Stomach (tissue), 9 donors: Measurements from ENCODE around the gene HSPA12A. TPM values are rescaled to one million over a fixed set of nuclear protein-coding genes. Genes with fewer than 3 reads are reported as not detected.

Experiments
- DNase-seq, 2 donors: peaks; one replicate each; pipeline versions ENCODE4 v3.0.0 to v3.0.0-alpha.2; 2013 to 2019
- H3K27ac ChIP-seq, 5 donors: fragments of 200-600 bp in 4 of 5; sonication (generic) in 4 of 5; one replicate each; pipeline ENCODE4 v1.5.1; 2013 to 2019; ENCODE audit warnings: mild to moderate bottlenecking in 1 of 5, moderate library complexity in 1 of 5
- H3K27me3 ChIP-seq, 3 donors: fragments of 200-600 bp; sonication (generic); one replicate each; pipeline ENCODE4 v1.5.1; 2017 to 2019; ENCODE audit warnings: mixed run types in 1 of 3
- H3K36me3 ChIP-seq, 4 donors: fragments of 200-600 bp; sonication (generic); 1 replicate in 3 of 4; 2 replicates in 1 of 4; pipeline ENCODE4 v1.5.1; 2016 to 2019
- H3K4me1 ChIP-seq, 4 donors: fragments of 200-600 bp; sonication (generic); one replicate each; pipeline ENCODE4 v1.5.1; 2016 to 2019
- H3K4me3 ChIP-seq, 4 donors: fragments of 200-600 bp; sonication (generic) in 3 of 4; one replicate each; pipeline ENCODE4 v1.5.1; 2016 to 2019; ENCODE audit warnings: mild to moderate bottlenecking in 1 of 4
- H3K9me3 ChIP-seq, 4 donors: fragments of 200-600 bp; sonication (generic); one replicate each; pipeline ENCODE4 v1.5.1; 2016 to 2019
- EP300 ChIP-seq: sonication (generic); formaldehyde crosslinking; IDR thresholded peaks from one replicate; pipeline ENCODE4 v1.6.1; 2017; ENCODE audit warnings: antibody characterized with exemption
- POLR2A ChIP-seq, 4 donors: fragments of 450-650 bp; IDR thresholded peaks; one replicate each; pipeline ENCODE4 v1.6.1; 2016; ENCODE audit warnings: antibody characterized with exemption in 4 of 4, control low read depth in 2 of 4, mild to moderate bottlenecking in 1 of 4, moderate library complexity in 1 of 4
- POLR2AphosphoS5 ChIP-seq, 3 donors: sonication (generic); formaldehyde crosslinking; IDR thresholded peaks; one replicate each; pipeline ENCODE4 v1.6.1; 2016; ENCODE audit warnings: antibody characterized with exemption in 3 of 3
- WGBS, 5 donors: extraction: QIAGEN DNeasy Blood & Tissue Kit in 3 of 5; methylation state at CpG; one replicate each; pipeline versions ENCODE4 v1.1.5 to v1.1.7; 2013 to 2018; 5-methylcytosine and 5-hydroxymethylcytosine counted together
- intact Hi-C: fragments of 100-400 bp; cut with DNase I; formaldehyde crosslinking; loops from one replicate; pipeline ENCODE4 v1.15.1; 2023; ENCODE audit warnings: low total_unique reads
- polyA plus RNA-seq, 3 donors: library from polyadenylated mRNA; stranded (reverse); fragments of 200-250 nt; gene quantifications; one replicate each; pipeline ENCODE4 v1.2.3, GENCODE V29; 2013
- total RNA-seq, 5 donors: library from RNA; depleted of rRNA; stranded (reverse); fragments of >200 nt; gene quantifications; one replicate each; pipeline versions ENCODE4 v1.1.0 to v1.2.3, GENCODE V29; 2014 to 2016
- TF ChIP-seq, protein P1 (sequence below), 7 experiments: fragments of 450-650 bp in 4 of 7; fragments of 200-600 bp in 3 of 7; sonication (generic) in 3 of 7; IDR thresholded peaks; one replicate each; pipeline ENCODE4 v1.5.1; 2016 to 2019; ENCODE audit warnings: antibody characterized with exemption in 7 of 7, control low read depth in 2 of 7, mild to moderate bottlenecking in 1 of 7
- donor health status: healthy with polysubstance abuse.
- donor health status: Bipolar disorder and iron deficiency.
- donor health status: healthy.

The HSPA12A gene
- total and polyA plus RNA-seq, 8 donors, result 2.0 to 25.5 (median 4.1) TPM

DNA sequence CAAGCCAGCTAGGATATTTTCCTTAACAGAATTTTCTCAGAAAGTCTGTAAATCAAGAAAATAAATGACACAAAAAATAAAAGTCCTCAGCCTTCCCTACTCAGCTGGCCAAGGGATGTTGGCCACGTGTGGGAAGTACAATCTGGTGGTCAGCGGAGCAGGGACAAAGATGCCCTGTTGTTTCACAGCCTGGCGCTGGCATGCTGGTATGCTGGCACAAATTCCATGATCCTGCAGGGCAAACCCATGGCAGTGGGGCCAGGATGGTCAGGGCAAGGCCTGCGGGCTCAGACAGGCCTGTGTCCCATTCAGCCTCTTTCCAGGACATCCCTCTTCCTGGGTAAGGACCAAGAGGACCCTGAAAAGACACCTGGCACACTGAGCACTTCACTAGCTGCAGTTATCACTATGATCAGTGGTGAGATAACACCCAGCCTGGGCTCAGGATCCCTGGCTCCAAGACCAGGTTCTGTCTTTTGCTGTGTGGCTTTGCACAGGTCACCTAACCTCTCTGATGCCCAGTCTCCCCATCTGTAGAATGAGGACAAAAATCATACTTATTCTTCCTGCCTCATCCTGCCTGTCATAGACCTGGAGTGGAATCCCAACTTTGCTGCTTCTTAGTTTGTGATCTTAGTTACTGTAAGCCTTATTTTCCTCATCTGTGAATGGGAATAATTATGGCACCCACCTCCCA is 10.8 kb upstream of the HSPA12A start:
- TF ChIP-seq, protein P1, sequence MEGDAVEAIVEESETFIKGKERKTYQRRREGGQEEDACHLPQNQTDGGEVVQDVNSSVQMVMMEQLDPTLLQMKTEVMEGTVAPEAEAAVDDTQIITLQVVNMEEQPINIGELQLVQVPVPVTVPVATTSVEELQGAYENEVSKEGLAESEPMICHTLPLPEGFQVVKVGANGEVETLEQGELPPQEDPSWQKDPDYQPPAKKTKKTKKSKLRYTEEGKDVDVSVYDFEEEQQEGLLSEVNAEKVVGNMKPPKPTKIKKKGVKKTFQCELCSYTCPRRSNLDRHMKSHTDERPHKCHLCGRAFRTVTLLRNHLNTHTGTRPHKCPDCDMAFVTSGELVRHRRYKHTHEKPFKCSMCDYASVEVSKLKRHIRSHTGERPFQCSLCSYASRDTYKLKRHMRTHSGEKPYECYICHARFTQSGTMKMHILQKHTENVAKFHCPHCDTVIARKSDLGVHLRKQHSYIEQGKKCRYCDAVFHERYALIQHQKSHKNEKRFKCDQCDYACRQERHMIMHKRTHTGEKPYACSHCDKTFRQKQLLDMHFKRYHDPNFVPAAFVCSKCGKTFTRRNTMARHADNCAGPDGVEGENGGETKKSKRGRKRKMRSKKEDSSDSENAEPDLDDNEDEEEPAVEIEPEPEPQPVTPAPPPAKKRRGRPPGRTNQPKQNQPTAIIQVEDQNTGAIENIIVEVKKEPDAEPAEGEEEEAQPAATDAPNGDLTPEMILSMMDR (IDR thresholded peaks at IDR 0.05), result no peak
- no peak for TF ChIP-seq POLR2AphosphoS5 (IDR thresholded peaks at IDR 0.05)
- Histone ChIP-seq H3K27ac (no peak overlapping the region), H3K36me3 (no peaks in the 10 kb centered on the region), H3K27me3 (peaks cover 0 to 6% (median 0%) of the 10 kb centered on the region in 3 donors), H3K4me1 (peaks cover 0 to 11% (median 1%) of the 10 kb centered on the region in 4 donors), H3K4me3 (no peak overlapping the region), H3K9me3 (no peaks in the 10 kb centered on the region)
- intact Hi-C loops, result no loop called here
- WGBS, 5 donors, result 71 to 90% (median 89%) methylated on average over 4 of the region's 4 CpGs
- no peak for DNase-seq

DNA sequence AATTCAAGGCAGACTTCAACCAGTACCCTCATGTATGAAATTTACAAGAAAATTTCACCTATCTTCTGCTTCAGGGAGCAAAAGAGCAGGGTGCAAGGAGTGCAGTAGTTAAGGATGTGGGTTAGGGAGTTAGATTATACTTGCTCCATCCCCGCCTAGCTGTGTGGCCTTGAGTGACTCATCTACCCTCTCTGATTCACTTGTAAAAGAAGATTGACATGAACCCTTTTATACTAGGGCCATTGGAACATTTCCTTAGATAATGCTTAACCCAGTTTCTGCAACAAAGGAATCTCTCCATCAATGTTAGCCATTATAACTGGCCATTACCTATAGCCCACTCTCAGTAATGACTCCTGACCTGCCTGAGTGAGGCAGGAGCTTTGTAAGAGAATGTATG is 10.2 kb upstream of the HSPA12A start:
- Histone ChIP-seq H3K27me3 (peaks cover 0 to 6% (median 0%) of the 10 kb centered on the region in 3 donors), H3K36me3 (no peaks in the 10 kb centered on the region), H3K27ac (no peak overlapping the region), H3K9me3 (no peaks in the 10 kb centered on the region), H3K4me3 (no peak overlapping the region), H3K4me1 (peaks cover 0 to 11% (median 2%) of the 10 kb centered on the region in 4 donors)
- 71 to 92% (median 86%) methylated on average over 1 of the region's 1 CpG for WGBS, 5 donors
- TF ChIP-seq POLR2A (IDR thresholded peaks at IDR 0.05), result no peak
- no peak for TF ChIP-seq EP300
- TF ChIP-seq, protein P1 (IDR thresholded peaks at IDR 0.05), result no peak
- no peak for TF ChIP-seq POLR2AphosphoS5 (IDR thresholded peaks at IDR 0.05)
- intact Hi-C loops, result no loop called here
- no peak for DNase-seq

DNA sequence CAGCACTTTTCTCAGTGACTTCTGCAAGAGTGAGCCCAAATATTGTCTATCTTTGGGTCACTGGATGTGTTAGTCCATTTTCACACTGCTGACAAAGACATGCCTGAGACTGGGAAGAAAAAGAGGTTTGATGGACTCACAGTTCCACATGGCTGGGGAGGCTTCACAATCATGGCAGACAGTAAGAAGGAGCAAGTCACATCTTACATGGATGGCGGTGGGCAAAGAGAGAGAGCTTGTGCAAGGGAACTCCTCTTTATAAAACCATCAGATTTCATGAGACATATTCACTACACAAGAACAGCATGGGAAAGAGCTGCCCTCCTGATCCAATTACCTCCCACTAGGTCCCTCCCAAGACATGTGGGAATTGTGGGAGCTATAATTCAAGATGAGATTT is 6.1 kb upstream of the HSPA12A start:
- TF ChIP-seq POLR2AphosphoS5 (IDR thresholded peaks at IDR 0.05) (no peak), POLR2A (IDR thresholded peaks at IDR 0.05) (no peak), EP300 (no peak)
- TF ChIP-seq, protein P1 (IDR thresholded peaks at IDR 0.05), result no peak
- H3K9me3 ChIP-seq, result no peaks in the 10 kb centered on the region
- intact Hi-C loops, result no loop called here
- H3K4me1 ChIP-seq, result peaks cover 0 to 7% (median under 1%) of the 10 kb centered on the region in 4 donors
- no peaks in the 10 kb centered on the region for H3K36me3 ChIP-seq
- H3K4me3 ChIP-seq, result no peak overlapping the region
- no peak for DNase-seq
- WGBS, 5 donors, result 88 to 98% (median 94%) methylated on average over 1 of the region's 1 CpG
- peaks cover 0 to 20% (median 0%) of the 10 kb centered on the region in 3 donors for H3K27me3 ChIP-seq
- H3K27ac ChIP-seq, result no peak overlapping the region

DNA sequence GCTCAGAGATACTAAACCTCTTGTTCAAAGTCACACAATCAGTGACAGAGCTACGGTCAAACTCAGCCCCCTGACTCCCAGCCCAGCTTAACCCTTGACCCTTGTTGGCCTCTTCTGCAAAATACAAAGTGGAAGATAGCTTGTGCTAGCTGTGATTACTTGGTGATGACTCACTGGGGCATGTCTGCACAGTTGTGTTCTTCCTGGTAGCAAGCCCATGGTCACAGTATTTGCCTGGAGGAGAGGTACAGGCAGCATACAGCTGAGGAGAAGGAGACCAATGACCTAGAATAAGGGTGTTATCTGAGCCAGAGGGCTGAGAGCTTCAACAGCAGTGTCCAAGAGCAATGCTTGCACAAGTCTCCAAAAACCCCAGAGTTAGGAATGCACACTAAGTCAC is 5.7 kb upstream of the HSPA12A start:
- no peak for TF ChIP-seq EP300
- TF ChIP-seq POLR2A (IDR thresholded peaks at IDR 0.05), result no peak
- TF ChIP-seq, protein P1 (IDR thresholded peaks at IDR 0.05), result no peak
- no peak for TF ChIP-seq POLR2AphosphoS5 (IDR thresholded peaks at IDR 0.05)
- no peaks in the 10 kb centered on the region for H3K36me3 ChIP-seq
- 55 to 71% (median 60%) methylated on average over 1 of the region's 1 CpG for WGBS, 5 donors
- peaks cover 0 to 24% (median 0%) of the 10 kb centered on the region in 3 donors for H3K27me3 ChIP-seq
- intact Hi-C loops, result no loop called here
- H3K9me3 ChIP-seq, result no peaks in the 10 kb centered on the region
- H3K4me3 ChIP-seq, result no peak overlapping the region
- H3K4me1 ChIP-seq, result peaks cover 0 to 12% (median 5%) of the 10 kb centered on the region in 4 donors
- H3K27ac ChIP-seq, result no peak overlapping the region
- DNase-seq, result no peak
